ENCODE data around the gene EMB. TPM values are rescaled to one million over a fixed set of nuclear protein-coding genes. Genes with fewer than 3 reads are reported as not detected.

Gene EMB, protein sequence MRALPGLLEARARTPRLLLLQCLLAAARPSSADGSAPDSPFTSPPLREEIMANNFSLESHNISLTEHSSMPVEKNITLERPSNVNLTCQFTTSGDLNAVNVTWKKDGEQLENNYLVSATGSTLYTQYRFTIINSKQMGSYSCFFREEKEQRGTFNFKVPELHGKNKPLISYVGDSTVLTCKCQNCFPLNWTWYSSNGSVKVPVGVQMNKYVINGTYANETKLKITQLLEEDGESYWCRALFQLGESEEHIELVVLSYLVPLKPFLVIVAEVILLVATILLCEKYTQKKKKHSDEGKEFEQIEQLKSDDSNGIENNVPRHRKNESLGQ
- 3.8 to 9.0 TPM (median 6.1 TPM) in 5 replicates for total RNA-seq (2022; extraction: Qiagen RNA extraction; ENCODE audit: low read depth)

DNA sequence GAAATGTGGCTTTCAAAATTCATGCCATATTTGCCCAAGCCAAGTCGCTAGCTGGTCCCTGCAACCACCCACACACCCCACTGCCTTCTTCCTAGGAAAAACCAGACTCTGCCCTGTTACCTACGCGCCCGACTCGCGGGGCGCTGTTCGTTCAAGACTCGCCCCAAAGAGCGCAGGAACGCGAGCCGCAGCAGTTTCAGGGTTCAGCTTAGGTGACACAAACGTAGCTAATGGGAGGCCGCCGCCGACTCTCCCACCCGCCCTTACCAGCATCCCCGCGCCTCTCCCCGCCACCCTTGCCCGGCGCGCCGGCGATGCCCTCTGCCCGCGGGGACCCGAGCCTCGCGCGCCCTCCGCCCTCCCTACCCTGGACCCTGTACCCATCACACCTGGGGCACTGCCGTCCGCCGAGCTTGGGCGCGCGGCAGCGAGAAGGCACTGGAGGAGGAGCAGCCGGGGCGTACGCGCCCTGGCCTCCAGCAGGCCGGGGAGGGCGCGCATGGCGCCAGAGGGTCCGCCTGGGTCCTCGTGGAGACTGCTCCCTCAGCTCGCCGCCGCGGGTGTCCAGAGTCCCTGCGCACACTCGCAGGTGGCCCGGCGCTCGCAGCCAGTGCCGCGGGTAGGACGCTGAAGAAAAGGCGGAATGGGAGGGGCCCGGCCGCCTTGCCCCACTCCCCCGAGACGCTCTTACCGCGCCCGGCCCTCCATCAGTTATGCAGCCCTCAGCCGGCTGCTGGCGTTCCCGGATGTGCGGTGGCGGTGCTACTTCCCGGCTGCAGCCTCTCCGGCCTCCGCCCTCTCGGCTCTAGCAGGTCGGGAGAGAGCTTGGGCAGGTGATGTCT lies at the start of gene EMB:
TSS of gene EMB (minus strand) at position 638 of the 842 bp plus-strand sequence. CDS start at position 501, 137 bp downstream.

Other genes with a start within 250 kb of the EMB start
- gene PARP8, start 225.3 kb upstream of the EMB start, total RNA-seq (2022; extraction: Qiagen RNA extraction; ENCODE audit: low read depth): 0.07 to 0.15 TPM (median 0.13 TPM) in 5 replicates

All from A549 treated with ZK216348 at 1 μM for 4 hours (cell line).